ENCODE data around the gene RNF213.
A peak's percentile ranks its signal among the peaks of the same experiment; 100 is the strongest.

Gene RNF213

GRCh38 chr17:80353718-80354275 lies 93.1 kb downstream of the RNF213 start:
- DNase-seq = no peak

GRCh38 chr17:80354336-80354735 lies 93.7 kb downstream of the RNF213 start:
- DNase-seq = no peak

GRCh38 chr17:80356231-80356856 lies 95.7 kb downstream of the RNF213 start:
- DNase-seq = no peak

GRCh38 chr17:80358131-80358530 lies 97.5 kb downstream of the RNF213 start:
- no peak for DNase-seq

- no peak for DNase-seq
Measured at GRCh38 chr17:80358861-80359260, 98.2 kb downstream of the RNF213 start.

- no peak for DNase-seq
Measured at GRCh38 chr17:80359422-80360110, 98.9 kb downstream of the RNF213 start.

- DNase-seq = no peak
Measured at GRCh38 chr17:80360396-80360795, 99.7 kb downstream of the RNF213 start.

- peak in 1 of 2 experiments; percentile 12 for DNase-seq
Measured at GRCh38 chr17:80361495-80362220, 101.0 kb downstream of the RNF213 start.

GRCh38 chr17:80362428-80363119 lies 101.9 kb downstream of the RNF213 start:
- DNase-seq = no peak

- no peak for DNase-seq
Measured at GRCh38 chr17:80363120-80363515, 102.5 kb downstream of the RNF213 start.

GRCh38 chr17:80363518-80364090 lies 103.0 kb downstream of the RNF213 start:
- DNase-seq = no peak

GRCh38 chr17:80364091-80364691 lies 103.5 kb downstream of the RNF213 start:
- DNase-seq = peak in 1 of 2 experiments; percentile 10

GRCh38 chr17:80365001-80365965 lies 104.6 kb downstream of the RNF213 start:
- DNase-seq = no peak

- no peak for DNase-seq
Measured at GRCh38 chr17:80365983-80366382, 105.3 kb downstream of the RNF213 start.

GRCh38 chr17:80367503-80367902 lies 106.9 kb downstream of the RNF213 start:
- no peak for DNase-seq

- no peak for DNase-seq
Measured at GRCh38 chr17:80371196-80371595, 110.5 kb downstream of the RNF213 start.

- DNase-seq = no peak
Measured at GRCh38 chr17:80372456-80372855, 111.8 kb downstream of the RNF213 start.

GRCh38 chr17:80372922-80373570 lies 112.4 kb downstream of the RNF213 start:
- no peak for DNase-seq

- no peak for DNase-seq
Measured at GRCh38 chr17:80374039-80374731, 113.5 kb downstream of the RNF213 start.
